ENCODE results near the gene RREB1.

Gene RREB1

GRCh38 chr6:7296602-7297001, 188.8 kb downstream of the RREB1 start:
- in situ Hi-C loops (cut with MboI; ENCODE audit: low sequenced_read_pairs, unreplicated experiment), result no loop called here

GRCh38 chr6:7298113-7298512, 190.4 kb downstream of the RREB1 start:
- TF ChIP-seq CTCF (IDR thresholded peaks at IDR 0.05; ENCODE audit: borderline replicate concordance, control extremely low read depth, extremely low read depth, insufficient read depth, missing control alignments), result no peak
- in situ Hi-C loops (cut with MboI; ENCODE audit: low sequenced_read_pairs, unreplicated experiment), result no loop called here
- no peak for DNase-seq (ENCODE audit: low spot score)

More at GRCh38 chr6:7296602-7297001, 188.8 kb downstream of the RREB1 start:
- DNase-seq (ENCODE audit: low spot score), result no peak
- TF ChIP-seq CTCF (IDR thresholded peaks at IDR 0.05; ENCODE audit: borderline replicate concordance, control extremely low read depth, extremely low read depth, insufficient read depth, missing control alignments), result no peak

- TF ChIP-seq CTCF (IDR thresholded peaks at IDR 0.05; ENCODE audit: borderline replicate concordance, control extremely low read depth, extremely low read depth, insufficient read depth, missing control alignments), result no peak
- in situ Hi-C loops (cut with MboI; ENCODE audit: low sequenced_read_pairs, unreplicated experiment), result no loop called here
- no peak for DNase-seq (ENCODE audit: low spot score)
Measured at GRCh38 chr6:7300926-7301325, 193.2 kb downstream of the RREB1 start.

Measured in GM13976 (cell line).